T-helper 17 cell (primary cell): ENCODE results near the gene LRMDA. TPM values are rescaled to one million over a fixed set of nuclear protein-coding genes. Genes with fewer than 3 reads are reported as not detected.
"Not testable (repeated sequence)": the region's sequence is repeated elsewhere in the genome, so short reads cannot be mapped to it uniquely, and the experiment has no call there.

Experiments used
- ATAC-seq: fragments of 150-1000 bp; cut with Tn5 transposase; 2 replicates; pipeline ENCODE4 v1.10.0; 2021; ENCODE audit warnings: mild to moderate bottlenecking, moderate library complexity
- DNase-seq, 3 donors: peaks; one replicate each; pipeline versions ENCODE4 v3.0.0 to v3.0.0-alpha.2; 2020 to 2021
- H3K9me3 ChIP-seq: one replicate; pipeline ENCODE4 v1.7.0; 2013; ENCODE audit warnings: low read length, mild to moderate bottlenecking; ENCODE audit not compliant: control insufficient read depth, poor library complexity, severe bottlenecking
- H3K27ac Mint-ChIP-seq: one replicate; pipeline ENCODE4 v1.8.0; 2022; ENCODE audit warnings: mild to moderate bottlenecking, moderate library complexity, mixed read lengths
- H3K27me3 Mint-ChIP-seq: one replicate; pipeline ENCODE4 v1.8.0; 2022; ENCODE audit warnings: mixed read lengths
- H3K36me3 Mint-ChIP-seq: one replicate; pipeline ENCODE4 v1.8.0; 2022; ENCODE audit warnings: low read depth, mixed read lengths
- H3K4me1 Mint-ChIP-seq: one replicate; pipeline ENCODE4 v1.8.0; 2022; ENCODE audit warnings: mild to moderate bottlenecking, mixed read lengths
- H3K4me3 Mint-ChIP-seq: one replicate; pipeline ENCODE4 v1.8.0; 2022; ENCODE audit warnings: mild to moderate bottlenecking, moderate library complexity, mixed read lengths
- total RNA-seq, 4 donors: library from RNA in 2 of 4; stranded (reverse) in 2 of 4; gene quantifications; one replicate each; pipeline ENCODE4 v1.2.3 and lab custom pipeline; 2022 to 2026

LRMDA gene
- total RNA-seq, 2 donors from 2014 or later, result not detected

DNA sequence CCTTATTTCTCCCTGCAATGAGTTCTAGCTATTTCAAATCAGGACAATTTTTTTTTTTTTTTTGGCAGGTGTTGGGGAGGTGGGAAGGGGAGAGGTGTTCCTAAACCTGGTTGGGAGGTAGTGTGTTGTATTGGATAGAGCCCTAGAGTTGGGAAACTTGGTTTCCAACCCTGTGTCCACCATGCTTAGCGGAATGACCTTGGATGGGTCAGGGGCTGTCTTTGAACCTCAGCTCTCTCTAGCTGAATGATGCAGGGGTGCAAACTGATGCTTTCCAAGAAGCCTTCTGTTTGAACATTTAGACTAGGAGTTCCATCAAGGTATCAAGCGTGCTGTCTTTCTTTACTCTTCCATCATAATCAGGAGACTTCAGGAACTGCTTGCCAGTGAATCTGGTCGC, 332.2 kb downstream of the LRMDA start:
- H3K27ac Mint-ChIP-seq, result peak overlapping the region; percentile 11
- peaks cover 7% of the 10 kb centered on the region for H3K27me3 Mint-ChIP-seq
- H3K4me1 Mint-ChIP-seq, result no peaks in the 10 kb centered on the region
- no peak for ATAC-seq
- no peaks in the 10 kb centered on the region for H3K9me3 ChIP-seq
- H3K4me3 Mint-ChIP-seq, result no peak overlapping the region
- no peak for DNase-seq
- H3K36me3 Mint-ChIP-seq, result no peaks in the 10 kb centered on the region

DNA sequence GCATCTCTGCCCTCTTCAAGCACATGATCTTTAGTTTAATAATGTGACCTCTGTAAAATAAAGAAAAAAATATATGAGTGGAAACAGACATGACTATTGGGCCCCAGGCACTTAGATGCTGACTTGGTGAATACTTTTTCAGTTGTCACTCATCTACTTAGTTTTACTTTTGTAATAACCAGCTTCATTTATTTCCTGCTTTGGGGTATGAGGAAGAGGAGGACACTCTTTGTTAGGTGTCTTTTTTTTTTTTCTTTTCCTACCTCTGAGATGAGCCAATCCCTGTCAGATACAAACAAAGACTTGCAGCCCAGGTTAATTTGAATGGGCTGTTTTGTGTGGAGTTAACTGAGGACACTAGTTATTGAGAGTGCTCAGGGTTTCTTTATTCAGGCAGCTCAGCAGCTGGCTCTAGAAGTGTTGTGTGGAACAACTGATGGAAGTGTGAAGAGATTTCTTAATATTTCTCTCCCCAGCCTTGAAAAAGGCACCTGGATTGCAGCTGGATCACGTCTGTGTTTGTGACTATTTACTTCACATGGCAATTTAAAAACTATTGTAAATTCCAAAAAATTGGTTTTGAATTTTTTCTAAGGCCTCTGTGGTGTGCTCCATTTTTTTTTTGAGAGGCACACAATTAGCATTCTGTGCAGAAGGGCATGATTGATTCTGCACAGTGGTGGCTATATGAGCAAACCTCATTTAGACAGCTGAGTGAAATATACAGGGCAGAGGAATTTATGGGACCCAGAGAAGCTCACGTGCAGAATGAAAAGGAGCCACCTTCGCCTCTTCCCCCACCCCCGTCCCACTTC, 333.8 kb downstream of the LRMDA start:
- DNase-seq, result no peak
- no peak for ATAC-seq
- Mint-ChIP-seq H3K36me3 (no peaks in the 10 kb centered on the region), H3K27me3 (peaks cover 4% of the 10 kb centered on the region), H3K27ac (no peak overlapping the region), H3K4me1 (no peaks in the 10 kb centered on the region), H3K4me3 (no peak overlapping the region)
- H3K9me3 ChIP-seq, result no peaks in the 10 kb centered on the region

DNA sequence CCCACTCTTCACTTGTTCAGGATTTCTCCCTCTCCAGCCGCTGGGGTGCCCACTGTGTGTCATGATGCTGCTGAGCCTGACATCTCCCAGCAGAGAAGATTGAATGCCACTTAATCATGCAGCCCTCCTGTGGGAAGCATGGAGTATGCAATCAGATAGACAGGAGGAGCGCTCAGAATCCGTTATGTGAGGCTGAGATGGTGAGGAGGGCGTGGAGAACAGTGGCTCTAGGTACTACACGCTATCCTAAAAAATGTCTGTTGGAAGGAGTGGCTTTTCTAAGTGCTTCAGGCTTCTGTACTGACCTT, 334.3 kb downstream of the LRMDA start:
- Mint-ChIP-seq H3K4me3 (no peak overlapping the region), H3K27me3 (peaks cover 4% of the 10 kb centered on the region)

DNA sequence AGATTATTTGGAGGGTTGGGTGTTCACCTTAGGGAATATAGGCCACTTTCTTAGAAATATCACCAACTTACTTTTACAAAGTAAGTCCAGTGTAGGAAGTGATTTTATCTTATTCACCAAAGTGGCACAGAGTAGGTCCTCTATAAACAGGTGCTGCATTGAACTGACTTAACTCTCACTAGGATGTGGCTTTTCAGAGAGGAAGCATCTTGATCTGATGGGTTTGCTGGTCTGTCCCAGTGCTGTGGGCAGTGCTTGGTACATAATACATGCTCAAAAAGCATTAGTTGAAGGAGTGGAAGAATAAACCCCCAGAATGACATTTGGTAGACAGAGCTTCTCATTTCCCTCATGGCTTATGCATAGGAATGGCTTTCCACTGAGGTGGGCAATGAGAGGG, 334.7 kb downstream of the LRMDA start:
- no peak overlapping the region for H3K4me3 Mint-ChIP-seq
- DNase-seq, result no peak
- no peak overlapping the region for H3K27ac Mint-ChIP-seq
- peaks cover 4% of the 10 kb centered on the region for H3K36me3 Mint-ChIP-seq
- H3K9me3 ChIP-seq, result no peaks in the 10 kb centered on the region
- H3K4me1 Mint-ChIP-seq, result no peaks in the 10 kb centered on the region
- H3K27me3 Mint-ChIP-seq, result peaks cover 4% of the 10 kb centered on the region
- no peak for ATAC-seq

More for the DNA sequence above, 334.3 kb downstream of the LRMDA start:
- peaks cover 3% of the 10 kb centered on the region for H3K36me3 Mint-ChIP-seq
- no peaks in the 10 kb centered on the region for H3K4me1 Mint-ChIP-seq
- DNase-seq (no peak), ATAC-seq (no peak)
- no peaks in the 10 kb centered on the region for H3K9me3 ChIP-seq
- no peak overlapping the region for H3K27ac Mint-ChIP-seq

DNA sequence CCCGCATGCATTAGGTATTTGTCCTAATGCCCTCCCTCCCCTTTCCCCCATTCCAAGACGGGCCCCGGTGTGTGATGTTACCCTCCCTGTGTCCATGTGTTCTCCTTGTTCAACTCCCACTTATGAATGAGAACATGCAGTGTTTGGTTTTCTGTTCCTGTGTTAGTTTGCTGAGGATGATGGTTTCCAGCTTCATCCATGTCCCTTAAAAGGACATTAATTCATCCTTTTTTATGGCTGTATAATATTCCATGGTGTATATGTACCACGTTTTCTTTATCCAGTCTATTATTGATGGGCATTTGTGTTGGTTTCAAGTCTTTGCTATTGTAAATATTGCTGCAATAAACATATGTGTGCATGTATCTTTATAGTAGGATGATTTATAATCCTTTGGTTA, 335.3 kb downstream of the LRMDA start:
- ATAC-seq, H3K27me3 Mint-ChIP-seq, H3K27ac Mint-ChIP-seq, H3K9me3 ChIP-seq, H3K4me1 Mint-ChIP-seq, H3K36me3 Mint-ChIP-seq, DNase-seq, H3K4me3 Mint-ChIP-seq: not testable (repeated sequence)

DNA sequence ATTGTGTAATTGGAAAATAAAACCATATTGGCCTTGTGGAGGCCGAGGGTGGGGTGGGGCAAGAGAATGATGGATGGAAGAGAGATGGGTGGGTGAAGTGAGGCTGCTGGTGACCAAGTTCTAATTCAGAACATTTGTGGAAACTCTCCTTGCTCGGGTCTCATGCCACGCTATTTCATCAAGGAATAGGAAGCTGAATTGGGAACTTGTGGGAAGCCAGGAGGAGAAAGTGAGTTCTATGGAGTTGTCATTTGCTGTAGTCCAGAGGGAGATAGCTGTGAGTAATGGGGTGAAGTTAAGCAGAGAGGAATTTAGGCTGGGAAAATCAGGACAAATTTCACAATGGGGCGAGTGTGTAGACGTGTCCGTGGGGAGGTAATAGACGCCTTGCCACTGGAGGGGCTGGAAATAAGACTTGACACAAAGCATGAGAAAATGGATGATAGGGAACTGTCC, 339.2 kb downstream of the LRMDA start:
- Mint-ChIP-seq H3K27me3 (peaks cover 4% of the 10 kb centered on the region), H3K4me1 (peaks cover 14% of the 10 kb centered on the region), H3K36me3 (peaks cover 11% of the 10 kb centered on the region), H3K27ac (no peak overlapping the region), H3K4me3 (no peak overlapping the region)
- no peaks in the 10 kb centered on the region for H3K9me3 ChIP-seq
- DNase-seq (no peak), ATAC-seq (no peak)

DNA sequence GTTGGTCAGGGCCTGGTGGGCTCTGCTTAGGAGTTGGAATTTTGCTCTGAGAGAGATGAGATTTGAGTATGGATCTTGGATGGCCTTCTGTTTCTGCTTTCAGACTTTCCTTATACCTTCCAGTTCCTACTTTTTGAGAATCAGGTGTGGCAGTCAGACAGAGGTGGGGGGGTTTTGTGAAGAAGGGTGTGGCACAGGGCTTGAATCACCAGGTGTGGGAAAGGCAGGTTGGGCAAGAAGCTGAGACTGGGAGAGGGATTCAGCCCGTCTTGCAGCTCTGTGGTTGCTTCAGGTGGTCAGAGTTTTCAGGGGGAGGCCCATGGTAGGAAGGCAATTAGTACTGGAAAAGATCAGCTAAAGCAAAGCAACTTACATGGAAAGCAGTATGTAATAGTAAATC, 340.2 kb downstream of the LRMDA start:
- peak overlapping the region; percentile 68 for H3K4me3 Mint-ChIP-seq
- H3K36me3 Mint-ChIP-seq, result peaks cover 11% of the 10 kb centered on the region
- peaks cover 6% of the 10 kb centered on the region for H3K27me3 Mint-ChIP-seq
- peak overlapping the region; percentile 94 for H3K27ac Mint-ChIP-seq
- H3K9me3 ChIP-seq, result no peaks in the 10 kb centered on the region
- no peak for ATAC-seq
- DNase-seq, result no peak
- H3K4me1 Mint-ChIP-seq, result peaks cover 14% of the 10 kb centered on the region

DNA sequence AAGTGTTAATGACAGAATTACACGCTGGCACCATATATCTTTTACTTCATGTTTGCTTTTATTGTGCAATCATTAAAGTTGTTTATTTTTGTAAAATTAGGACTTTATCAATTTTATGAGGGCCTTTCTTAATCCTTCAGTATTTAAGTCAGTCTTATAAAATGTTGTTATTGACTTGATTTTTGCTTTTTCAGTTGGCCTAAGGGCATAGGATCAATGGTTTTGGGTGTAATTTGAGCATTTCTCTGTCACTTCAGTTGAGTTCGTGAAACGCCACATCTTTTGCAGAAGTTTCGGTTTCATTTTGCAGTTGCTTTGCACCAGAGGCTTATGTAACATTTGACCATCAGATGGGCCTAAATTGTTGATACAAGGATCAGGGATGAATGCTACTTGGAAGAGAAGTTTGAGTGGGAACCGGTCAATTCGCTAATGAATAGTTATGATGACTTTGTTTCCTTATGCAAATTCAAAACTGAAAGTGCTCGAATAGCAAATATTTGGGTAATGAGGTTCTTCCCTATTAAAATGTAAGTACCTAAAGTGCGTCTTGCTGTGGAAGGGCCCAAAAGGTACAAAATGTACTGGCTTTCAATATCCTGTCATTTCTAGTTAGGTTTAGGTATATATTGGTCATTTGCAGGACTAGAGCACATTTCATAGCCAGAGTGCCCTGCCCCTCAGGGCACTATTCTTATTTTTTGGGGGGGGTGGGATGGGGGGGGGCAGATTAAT, 340.9 kb downstream of the LRMDA start:
- Mint-ChIP-seq H3K27ac (peak overlapping the region; percentile 94), H3K27me3 (peaks cover 9% of the 10 kb centered on the region), H3K4me3 (peak overlapping the region; percentile 87), H3K4me1 (peaks cover 15% of the 10 kb centered on the region), H3K36me3 (peaks cover 11% of the 10 kb centered on the region)
- H3K9me3 ChIP-seq, result no peaks in the 10 kb centered on the region
- no peak for DNase-seq
- no peak for ATAC-seq

DNA sequence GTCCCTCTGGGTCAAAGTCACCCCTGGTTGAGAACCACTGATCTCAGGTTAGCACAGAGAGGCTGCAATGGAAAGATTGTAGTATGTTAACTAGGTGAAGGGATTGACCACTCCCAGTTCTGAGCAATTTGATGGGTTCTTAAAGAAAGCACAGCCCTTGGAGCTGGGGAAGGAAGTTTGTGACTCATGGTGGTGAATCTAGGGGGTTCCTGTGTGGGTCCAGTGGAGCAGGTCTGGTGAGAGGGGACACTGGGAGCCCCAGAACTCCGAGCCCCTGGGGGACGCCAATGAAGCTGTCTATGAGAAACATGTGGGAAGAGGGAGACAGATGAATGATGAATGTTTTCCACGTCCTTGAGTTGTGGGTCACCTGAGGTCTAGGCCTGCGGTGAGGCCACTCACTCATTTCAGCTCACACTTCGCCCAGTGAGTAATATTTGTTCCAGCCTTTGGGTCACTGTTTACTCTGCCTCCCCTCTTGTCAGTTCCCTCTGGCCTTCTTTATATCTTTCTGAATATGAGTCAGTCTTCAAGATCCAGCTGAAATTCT, 341.9 kb downstream of the LRMDA start:
- DNase-seq (no peak), ATAC-seq (no peak)
- no peaks in the 10 kb centered on the region for H3K9me3 ChIP-seq
- H3K27ac Mint-ChIP-seq, result peak overlapping the region; percentile 1
- H3K4me1 Mint-ChIP-seq, result peaks cover 15% of the 10 kb centered on the region
- H3K27me3 Mint-ChIP-seq, result peaks cover 8% of the 10 kb centered on the region
- H3K36me3 Mint-ChIP-seq, result peaks cover 12% of the 10 kb centered on the region
- peak overlapping the region; percentile 42 for H3K4me3 Mint-ChIP-seq

DNA sequence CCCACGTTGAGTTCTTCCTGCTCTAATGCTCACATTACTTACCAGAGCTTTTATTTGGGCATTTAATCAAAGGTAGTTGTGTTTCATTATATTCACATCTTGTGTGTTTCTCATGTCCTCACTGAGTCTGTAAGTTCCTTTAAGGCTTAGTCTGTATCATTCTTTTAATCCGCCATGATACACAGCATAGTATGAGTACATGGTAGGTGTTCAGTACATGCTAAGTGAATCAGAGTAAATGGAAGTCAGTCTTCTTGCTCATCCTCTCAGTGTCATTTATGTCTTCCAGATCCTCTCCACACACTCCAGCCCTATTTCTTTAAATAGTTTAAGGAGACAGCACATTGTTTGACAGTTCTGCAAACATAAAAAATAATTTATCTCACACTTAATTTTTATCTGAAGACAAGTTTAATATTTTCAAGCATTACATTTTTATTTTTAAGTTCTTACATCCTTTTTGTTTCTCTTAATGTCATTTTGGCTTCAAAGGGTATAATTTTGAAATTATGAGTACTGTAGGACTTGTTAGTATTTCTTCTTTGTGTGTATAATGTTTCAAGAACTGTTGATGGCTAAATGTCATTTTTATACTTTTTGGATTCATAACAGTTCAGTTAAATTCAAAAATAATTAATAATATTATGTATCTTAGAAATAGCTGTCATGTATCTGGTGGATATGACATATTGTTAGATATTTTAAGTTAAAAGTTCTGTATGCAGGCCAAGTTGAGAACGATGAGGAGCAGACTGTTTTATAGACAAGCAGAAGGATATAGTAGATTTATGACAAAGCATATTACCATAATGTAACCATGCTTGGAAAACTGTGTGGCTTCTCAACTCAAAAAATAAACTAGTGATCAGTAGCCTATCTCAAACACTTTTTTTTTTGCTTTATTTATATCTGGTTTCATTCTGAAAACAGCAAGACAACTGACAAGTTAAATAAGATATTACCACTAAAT, 342.7 kb downstream of the LRMDA start:
- no peak for DNase-seq
- Mint-ChIP-seq H3K36me3 (peaks cover 13% of the 10 kb centered on the region), H3K27ac (peak overlapping the region; percentile 1), H3K4me1 (peaks cover 15% of the 10 kb centered on the region), H3K27me3 (peaks cover 16% of the 10 kb centered on the region), H3K4me3 (no peak overlapping the region)
- no peak for ATAC-seq
- H3K9me3 ChIP-seq, result no peaks in the 10 kb centered on the region

DNA sequence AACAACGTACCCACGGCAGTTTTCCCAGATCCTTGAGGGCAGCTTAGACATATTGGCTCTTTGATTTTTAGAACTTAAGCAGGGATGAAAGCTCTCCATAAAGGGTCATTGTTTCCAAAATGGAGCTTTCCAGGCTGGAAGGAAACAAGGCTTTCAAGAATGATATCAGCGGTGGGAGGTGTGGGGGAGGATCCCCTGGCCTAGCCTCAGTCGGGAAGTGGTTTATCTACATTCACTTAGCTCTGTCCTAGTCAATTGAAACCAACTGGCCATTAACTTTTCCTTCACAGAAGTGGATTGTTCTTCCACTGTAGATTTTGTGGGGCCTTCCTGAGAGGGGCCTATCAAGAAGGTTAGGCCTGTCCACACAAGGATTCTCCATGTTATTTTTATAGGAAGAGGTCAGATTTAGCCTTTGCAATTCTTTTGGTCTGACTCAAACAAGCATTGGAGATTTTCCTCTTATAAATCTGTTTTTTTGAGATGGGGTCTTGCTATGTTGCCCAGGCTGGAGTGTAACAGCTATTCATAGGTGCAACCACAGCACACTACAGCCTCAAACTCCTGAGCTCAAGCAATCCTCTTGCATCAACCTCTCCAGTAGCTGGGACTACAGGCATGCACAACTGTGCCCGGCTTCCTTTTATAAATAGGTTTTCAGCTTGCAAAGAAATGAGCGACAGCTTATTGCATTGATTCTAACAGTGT, 343.5 kb downstream of the LRMDA start:
- H3K9me3 ChIP-seq, result no peaks in the 10 kb centered on the region
- H3K27me3 Mint-ChIP-seq, result peaks cover 23% of the 10 kb centered on the region
- no peak for DNase-seq
- peaks cover 13% of the 10 kb centered on the region for H3K36me3 Mint-ChIP-seq
- no peak for ATAC-seq
- H3K4me3 Mint-ChIP-seq, result no peak overlapping the region
- peaks cover 15% of the 10 kb centered on the region for H3K4me1 Mint-ChIP-seq
- no peak overlapping the region for H3K27ac Mint-ChIP-seq

DNA sequence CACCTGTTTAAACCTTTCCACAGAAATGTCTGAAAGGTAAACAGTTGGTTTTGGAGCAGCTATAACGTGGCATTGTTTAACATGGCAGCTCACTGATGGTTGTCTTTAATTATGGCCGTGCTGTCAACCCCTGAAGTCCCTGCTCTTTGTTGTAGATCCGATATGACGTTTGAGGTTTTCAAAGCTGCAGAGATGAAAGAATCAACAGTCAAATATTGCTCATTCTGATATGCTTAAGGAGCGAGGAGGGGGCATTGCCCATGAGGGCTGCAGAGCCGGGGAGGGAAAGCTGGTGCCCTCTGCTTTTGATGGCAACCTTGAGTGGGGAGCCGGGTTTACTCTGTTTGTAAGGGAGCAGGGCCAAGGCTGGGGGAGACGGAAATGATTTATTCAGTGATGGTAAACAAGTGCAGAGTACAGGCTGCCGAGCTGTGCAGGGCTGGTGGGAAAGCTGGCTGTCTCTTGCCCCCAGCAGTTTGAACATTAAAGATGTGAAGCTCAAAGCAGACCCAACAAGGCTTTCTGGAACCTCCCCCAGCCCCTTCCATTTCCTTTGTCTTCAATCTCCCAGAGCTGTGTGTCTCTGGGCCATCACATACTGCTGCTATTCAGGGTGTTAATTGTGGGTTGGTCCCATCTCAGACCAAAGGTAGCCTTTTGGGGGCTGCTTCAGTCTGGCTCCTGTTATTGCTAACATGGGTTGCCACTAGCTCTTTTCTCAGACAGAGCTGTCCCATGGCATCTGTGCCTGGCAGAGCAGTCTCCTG, 345.5 kb downstream of the LRMDA start:
- H3K27ac Mint-ChIP-seq, result no peak overlapping the region
- no peak overlapping the region for H3K4me3 Mint-ChIP-seq
- H3K36me3 Mint-ChIP-seq, result peaks cover 4% of the 10 kb centered on the region
- H3K4me1 Mint-ChIP-seq, result peaks cover 9% of the 10 kb centered on the region
- DNase-seq, result no peak
- no peak for ATAC-seq
- no peaks in the 10 kb centered on the region for H3K9me3 ChIP-seq
- peaks cover 42% of the 10 kb centered on the region for H3K27me3 Mint-ChIP-seq
